Measurements from ENCODE around the gene GALNT10. TPM values are rescaled to one million over a fixed set of nuclear protein-coding genes. Genes with fewer than 3 reads are reported as not detected.
A peak's percentile ranks its signal among the peaks of the same experiment; 100 is the strongest.

GALNT10 gene
- total RNA-seq, 1 experiment from 2014 or later, result 23.4 TPM

- Mint-ChIP-seq H3K27ac (ENCODE audit: unreplicated experiment) (peak overlapping the region; percentile 38), H3K36me3 (ENCODE audit: insufficient read depth, unreplicated experiment) (no peaks in the 10 kb centered on the region), H3K4me3 (ENCODE audit: unreplicated experiment) (no peak overlapping the region), H3K9me3 (ENCODE audit: unreplicated experiment) (no peaks in the 10 kb centered on the region), H3K4me1 (ENCODE audit: low read depth, unreplicated experiment) (peaks cover 10% of the 10 kb centered on the region), H3K27me3 (ENCODE audit: insufficient read depth, unreplicated experiment) (no peaks in the 10 kb centered on the region)
- ChIA-PET CTCF (no interaction called here), POLR2A (no interaction called here)
- no peak overlapping the region for H3K4me3 ChIP-seq (ENCODE audit: low read depth, low read length)
- no TSS peak for BruUV-seq (replicated peaks)
- H3K27me3 ChIP-seq (replicated peaks; ENCODE audit: control insufficient read depth, insufficient read depth, low read length), result no peaks in the 10 kb centered on the region
- H3K4me1 ChIP-seq, result peaks cover 18% of the 10 kb centered on the region; the same call in 1 of the 2 replicates
- intact Hi-C loops (cut with micrococcal nuclease; ENCODE audit: unreplicated experiment), result no loop called here
- peak in 1 of 2 experiments; percentile 6 for DNase-seq
- H3K9me3 ChIP-seq, result no peaks in the 10 kb centered on the region
- no peaks in the 10 kb centered on the region for H3K36me3 ChIP-seq (ENCODE audit: control insufficient read depth, insufficient read depth, low read length)
- TF ChIP-seq CTCF (IDR thresholded peaks at IDR 0.05; ENCODE audit: insufficient read depth in 1 of 2, low read depth in 1 of 2, low read length in 1 of 2, severe bottlenecking in 1 of 2, unreplicated experiment in 1 of 2), result no peak
Observed at GRCh38 chr5:154368041-154368800, 177.7 kb downstream of the GALNT10 start.

GRCh38 chr5:154369682-154370081 is 179.1 kb downstream of the GALNT10 start:
- intact Hi-C loops (cut with micrococcal nuclease; ENCODE audit: unreplicated experiment), result no loop called here
- DNase-seq, result no peak
- ChIA-PET CTCF (no interaction called here), POLR2A (no interaction called here)
- BruUV-seq (replicated peaks), result no TSS peak
- Mint-ChIP-seq H3K4me1 (ENCODE audit: low read depth, unreplicated experiment) (peaks cover 10% of the 10 kb centered on the region), H3K4me3 (ENCODE audit: unreplicated experiment) (no peak overlapping the region), H3K9me3 (ENCODE audit: unreplicated experiment) (no peaks in the 10 kb centered on the region), H3K27me3 (ENCODE audit: insufficient read depth, unreplicated experiment) (no peaks in the 10 kb centered on the region), H3K36me3 (ENCODE audit: insufficient read depth, unreplicated experiment) (no peaks in the 10 kb centered on the region), H3K27ac (ENCODE audit: unreplicated experiment) (no peak overlapping the region)
- TF ChIP-seq CTCF (IDR thresholded peaks at IDR 0.05; ENCODE audit: insufficient read depth in 1 of 2, low read depth in 1 of 2, low read length in 1 of 2, severe bottlenecking in 1 of 2, unreplicated experiment in 1 of 2), result no peak
- H3K4me3 ChIP-seq (ENCODE audit: low read depth, low read length), result no peak overlapping the region
- H3K27me3 ChIP-seq (replicated peaks; ENCODE audit: control insufficient read depth, insufficient read depth, low read length), result no peaks in the 10 kb centered on the region
- H3K4me1 ChIP-seq, result peaks cover 17% of the 10 kb centered on the region; the same call in 1 of the 2 replicates
- no peaks in the 10 kb centered on the region for H3K9me3 ChIP-seq
- no peaks in the 10 kb centered on the region for H3K36me3 ChIP-seq (ENCODE audit: control insufficient read depth, insufficient read depth, low read length)

GRCh38 chr5:154370119-154370518 is 179.6 kb downstream of the GALNT10 start:
- H3K36me3 Mint-ChIP-seq (ENCODE audit: insufficient read depth, unreplicated experiment), result no peaks in the 10 kb centered on the region
- Histone ChIP-seq H3K4me1 (peaks cover 12% of the 10 kb centered on the region; the same call in 1 of the 2 replicates), H3K27me3 (replicated peaks; ENCODE audit: control insufficient read depth, insufficient read depth, low read length) (no peaks in the 10 kb centered on the region), H3K36me3 (ENCODE audit: control insufficient read depth, insufficient read depth, low read length) (no peaks in the 10 kb centered on the region), H3K9me3 (no peaks in the 10 kb centered on the region), H3K4me3 (ENCODE audit: low read depth, low read length) (no peak overlapping the region)
- H3K9me3 Mint-ChIP-seq (ENCODE audit: unreplicated experiment), result no peaks in the 10 kb centered on the region
- H3K27ac Mint-ChIP-seq (ENCODE audit: unreplicated experiment), result no peak overlapping the region
- peaks cover 10% of the 10 kb centered on the region for H3K4me1 Mint-ChIP-seq (ENCODE audit: low read depth, unreplicated experiment)
- ChIA-PET CTCF (no interaction called here), POLR2A (no interaction called here)
- no TSS peak for BruUV-seq (replicated peaks)
- no peak for TF ChIP-seq CTCF (IDR thresholded peaks at IDR 0.05; ENCODE audit: insufficient read depth in 1 of 2, low read depth in 1 of 2, low read length in 1 of 2, severe bottlenecking in 1 of 2, unreplicated experiment in 1 of 2)
- no peak overlapping the region for H3K4me3 Mint-ChIP-seq (ENCODE audit: unreplicated experiment)
- DNase-seq, result no peak
- no peaks in the 10 kb centered on the region for H3K27me3 Mint-ChIP-seq (ENCODE audit: insufficient read depth, unreplicated experiment)
- intact Hi-C loops (cut with micrococcal nuclease; ENCODE audit: unreplicated experiment), result no loop called here
